Epithelial cell of esophagus (primary cell): ENCODE results near the gene BST2.

Experiments
- DNase-seq: peaks from one replicate; pipeline ENCODE4 v3.0.0; 2010; ENCODE audit warnings: low read depth
- H3K4me3 ChIP-seq: 2 replicates; pipeline ENCODE4 v1.5.1; 2011; ENCODE audit warnings: mild to moderate bottlenecking, low read length, control low read depth
- CTCF ChIP-seq: IDR thresholded peaks from 2 replicates; pipeline ENCODE4 v1.5.1; 2011; ENCODE audit warnings: low read depth, mild to moderate bottlenecking, low read length, control low read depth, inconsistent platforms; ENCODE audit not compliant: insufficient read depth; ENCODE audit errors: missing control alignments

Gene BST2

GRCh38 chr19:17353386-17353785 is 52.0 kb downstream of the BST2 start:
- no peak for DNase-seq
- TF ChIP-seq CTCF, result no peak
- H3K4me3 ChIP-seq, result no peak overlapping the region
